Upper lobe of left lung (tissue), 6 donors: ENCODE measurements around the gene MX2. TPM values are rescaled to one million over a fixed set of nuclear protein-coding genes. Genes with fewer than 3 reads are reported as not detected.

ENCODE experiments used
- ATAC-seq, 2 donors: fragments of 200-7000 bp; cut with Tn5 transposase; one replicate each; pipeline ENCODE4 v1.9.1; 2022; ENCODE audit warnings: mild to moderate bottlenecking in 2 of 2, moderate library complexity in 2 of 2; ENCODE audit not compliant: low FRiP score in 2 of 2
- DNase-seq, 2 donors: peaks; one replicate each; pipeline ENCODE4 v3.0.0-alpha.2; 2019 to 2020
- H3K27ac ChIP-seq, 4 donors: fragments of 200-600 bp; sonication (generic); one replicate each; pipeline ENCODE4 v1.5.1; 2016 to 2019
- H3K27me3 ChIP-seq, 4 donors: fragments of 200-600 bp; sonication (generic); one replicate each; pipeline ENCODE4 v1.5.1; 2017 to 2019
- H3K36me3 ChIP-seq, 4 donors: fragments of 200-600 bp; sonication (generic); one replicate each; pipeline ENCODE4 v1.5.1; 2016 to 2019
- H3K4me1 ChIP-seq, 4 donors: fragments of 200-600 bp; sonication (generic); one replicate each; pipeline ENCODE4 v1.5.1; 2018 to 2019
- H3K4me3 ChIP-seq, 4 donors: fragments of 200-600 bp; sonication (generic); one replicate each; pipeline ENCODE4 v1.5.1; 2017 to 2019; ENCODE audit warnings: mild to moderate bottlenecking in 2 of 4, moderate library complexity in 1 of 4
- H3K9me3 ChIP-seq, 4 donors: fragments of 200-600 bp; sonication (generic); one replicate each; pipeline ENCODE4 v1.5.1; 2018 to 2019
- CTCF ChIP-seq, 6 experiments: fragments of 450-650 bp in 4 of 6; fragments of 200-600 bp in 2 of 6; sonication (generic) in 2 of 6; IDR thresholded peaks; one replicate each; pipeline ENCODE4 v1.5.1; 2016 to 2019; ENCODE audit warnings: antibody characterized with exemption in 6 of 6
- EP300 ChIP-seq, 4 donors: sonication (generic); formaldehyde crosslinking; IDR thresholded peaks; one replicate each; pipeline ENCODE4 v1.5.1; 2017; ENCODE audit warnings: antibody characterized with exemption in 4 of 4, control low read depth in 2 of 4
- POLR2A ChIP-seq, 4 donors: fragments of 450-650 bp; IDR thresholded peaks; one replicate each; pipeline ENCODE4 v1.5.1; 2016 to 2017; ENCODE audit warnings: antibody characterized with exemption in 4 of 4, mild to moderate bottlenecking in 2 of 4
- POLR2AphosphoS5 ChIP-seq, 2 donors: sonication (generic); formaldehyde crosslinking; IDR thresholded peaks; one replicate each; pipeline ENCODE4 v1.5.1; 2017; ENCODE audit warnings: antibody characterized with exemption in 2 of 2
- WGBS, 2 donors: methylation state at CpG; one replicate each; pipeline ENCODE4 v1.1.5; 2017 to 2018; 5-methylcytosine and 5-hydroxymethylcytosine counted together
- total RNA-seq, 6 donors: library from RNA; depleted of rRNA in 4 of 6; stranded (reverse); fragments of >200 nt in 4 of 6; gene quantifications; one replicate each; pipeline versions ENCODE4 v1.1.0 to v1.2.1, GENCODE V29; 2016 to 2021
- donor health status: DM: no; HTN: no; CAD: no; lungs with moderate emphysema.
- donor health status: DM: no; HTN: yes; CAD: no; lungs with severe emphysema.

MX2 gene
- total RNA-seq, 6 donors from 2014 or later, result 5.8 to 37.2 (median 25.8) TPM

GRCh38 chr21:41443562-41443961 lies 81.7 kb downstream of the MX2 start:
- ATAC-seq, result no peak
- TF ChIP-seq EP300 (IDR thresholded peaks at IDR 0.05) (no peak), POLR2AphosphoS5 (IDR thresholded peaks at IDR 0.05) (no peak), POLR2A (IDR thresholded peaks at IDR 0.05) (no peak), CTCF (IDR thresholded peaks at IDR 0.05) (no peak)
- WGBS, 2 donors, result 95 to 98% methylated on average over 7 of the region's 7 CpGs
- DNase-seq, result no peak
- Histone ChIP-seq H3K4me3 (no peak overlapping the region), H3K36me3 (peaks cover 25 to 98% (median 66%) of the 10 kb centered on the region in 4 donors), H3K4me1 (no peaks in the 10 kb centered on the region), H3K27ac (no peak overlapping the region), H3K9me3 (no peaks in the 10 kb centered on the region), H3K27me3 (no peaks in the 10 kb centered on the region)

GRCh38 chr21:41444703-41445464 lies 83.1 kb downstream of the MX2 start:
- Histone ChIP-seq H3K4me3 (no peak overlapping the region), H3K36me3 (peaks cover 24 to 97% (median 66%) of the 10 kb centered on the region in 4 donors), H3K27ac (no peak overlapping the region), H3K9me3 (no peaks in the 10 kb centered on the region), H3K27me3 (no peaks in the 10 kb centered on the region), H3K4me1 (no peaks in the 10 kb centered on the region)
- DNase-seq (no peak), ATAC-seq (no peak)
- 87 to 93% methylated on average over 13 of the region's 13 CpGs for whole genome bisulfite sequencing, 2 donors
- TF ChIP-seq POLR2AphosphoS5 (IDR thresholded peaks at IDR 0.05) (no peak), EP300 (IDR thresholded peaks at IDR 0.05) (no peak), CTCF (IDR thresholded peaks at IDR 0.05) (no peak), POLR2A (IDR thresholded peaks at IDR 0.05) (no peak)

- ATAC-seq, result no peak
- DNase-seq, result no peak
- H3K9me3 ChIP-seq, result no peaks in the 10 kb centered on the region
- H3K4me1 ChIP-seq, result no peaks in the 10 kb centered on the region
- H3K4me3 ChIP-seq, result no peak overlapping the region
- TF ChIP-seq POLR2A (IDR thresholded peaks at IDR 0.05) (no peak), POLR2AphosphoS5 (IDR thresholded peaks at IDR 0.05) (no peak), EP300 (IDR thresholded peaks at IDR 0.05) (no peak), CTCF (IDR thresholded peaks at IDR 0.05) (no peak)
- 83 to 85% methylated on average over 7 of the region's 7 CpGs for WGBS, 2 donors
- peaks cover 24 to 95% (median 67%) of the 10 kb centered on the region in 4 donors for H3K36me3 ChIP-seq
- no peak overlapping the region for H3K27ac ChIP-seq
- no peaks in the 10 kb centered on the region for H3K27me3 ChIP-seq
These were observed 83.6 kb downstream of the MX2 start for GRCh38 chr21:41445465-41445862.

- DNase-seq (no peak), ATAC-seq (no peak)
- TF ChIP-seq CTCF (IDR thresholded peaks at IDR 0.05), result no peak
- TF ChIP-seq POLR2A (IDR thresholded peaks at IDR 0.05), result no peak
- no peak for TF ChIP-seq EP300 (IDR thresholded peaks at IDR 0.05)
- TF ChIP-seq POLR2AphosphoS5 (IDR thresholded peaks at IDR 0.05), result no peak
- no peaks in the 10 kb centered on the region for H3K9me3 ChIP-seq
- peaks cover 22 to 91% (median 57%) of the 10 kb centered on the region in 4 donors for H3K36me3 ChIP-seq
- H3K27me3 ChIP-seq, result no peaks in the 10 kb centered on the region
- H3K27ac ChIP-seq, result no peak overlapping the region
- no peaks in the 10 kb centered on the region for H3K4me1 ChIP-seq
- no peak overlapping the region for H3K4me3 ChIP-seq
- 96 to 98% methylated on average over 4 of the region's 4 CpGs for WGBS, 2 donors
These were observed 84.8 kb downstream of the MX2 start for GRCh38 chr21:41446586-41446985.

GRCh38 chr21:41447356-41447755 lies 85.5 kb downstream of the MX2 start:
- Histone ChIP-seq H3K4me1 (no peaks in the 10 kb centered on the region), H3K36me3 (peaks cover 19 to 90% (median 55%) of the 10 kb centered on the region in 4 donors), H3K9me3 (no peaks in the 10 kb centered on the region), H3K27ac (no peak overlapping the region), H3K27me3 (no peaks in the 10 kb centered on the region), H3K4me3 (no peak overlapping the region)
- TF ChIP-seq CTCF (IDR thresholded peaks at IDR 0.05), result no peak
- ATAC-seq (no peak), DNase-seq (no peak)
- WGBS, 2 donors, result 93 to 100% methylated on average over 3 of the region's 3 CpGs
